ENCODE measurements around the gene AUTS2. TPM values are rescaled to one million over a fixed set of nuclear protein-coding genes. Genes with fewer than 3 reads are reported as not detected.

The AUTS2 gene
- polyA plus RNA-seq, 1 donor from 2014 or later = 97.3 TPM

GRCh38 chr7:70793060-70793459 lies 1194.8 kb downstream of the AUTS2 start:
- Histone ChIP-seq H3K4me3 (ENCODE audit: low read length) (peak overlapping the region; percentile 46), H3K9ac (ENCODE audit: low read length) (peak overlapping the region; percentile 28), H3K36me3 (ENCODE audit: insufficient read depth, low read length) (peaks cover 17% of the 10 kb centered on the region), H3K79me2 (replicated peaks; ENCODE audit: insufficient read depth, low read length) (peaks cover 18% of the 10 kb centered on the region), H3K9me3 (ENCODE audit: low read length) (no peaks in the 10 kb centered on the region), H4K20me1 (ENCODE audit: insufficient read depth) (peaks cover 38% of the 10 kb centered on the region), H3K27me3 (ENCODE audit: insufficient read depth, low read depth, low read length) (no peaks in the 10 kb centered on the region), H3K9me2 (ENCODE audit: insufficient read depth, low read length) (no peaks in the 10 kb centered on the region), H3K27ac (ENCODE audit: low read length) (peak overlapping the region; percentile 64), H2AFZ (ENCODE audit: low read depth, low read length) (no peak overlapping the region), H3K4me2 (ENCODE audit: low read length) (no peak overlapping the region), H3F3A (ENCODE audit: insufficient read depth, low read length, poor library complexity, severe bottlenecking) (peaks cover 6% of the 10 kb centered on the region)
- TF ChIP-seq MXI1 (conservative IDR thresholded peaks at IDR 0.05; ENCODE audit: poor library complexity, severe bottlenecking) (no peak), REST (IDR thresholded peaks at IDR 0.05; ENCODE audit: borderline replicate concordance) (no peak), RAD21 (conservative IDR thresholded peaks at IDR 0.05) (no peak), TAF1 (IDR thresholded peaks at IDR 0.05; ENCODE audit: low read depth) (no peak), EZH2 (IDR thresholded peaks at IDR 0.05; ENCODE audit: borderline replicate concordance, insufficient read depth, low read length, poor library complexity, severe bottlenecking) (no peak), SMC3 (conservative IDR thresholded peaks at IDR 0.05; ENCODE audit: poor library complexity) (no peak), EP300 (conservative IDR thresholded peaks at IDR 0.05; ENCODE audit: poor library complexity, severe bottlenecking) (no peak), POLR2AphosphoS5 (IDR thresholded peaks at IDR 0.05) (no peak)
- TF ChIP-seq, protein P1, sequence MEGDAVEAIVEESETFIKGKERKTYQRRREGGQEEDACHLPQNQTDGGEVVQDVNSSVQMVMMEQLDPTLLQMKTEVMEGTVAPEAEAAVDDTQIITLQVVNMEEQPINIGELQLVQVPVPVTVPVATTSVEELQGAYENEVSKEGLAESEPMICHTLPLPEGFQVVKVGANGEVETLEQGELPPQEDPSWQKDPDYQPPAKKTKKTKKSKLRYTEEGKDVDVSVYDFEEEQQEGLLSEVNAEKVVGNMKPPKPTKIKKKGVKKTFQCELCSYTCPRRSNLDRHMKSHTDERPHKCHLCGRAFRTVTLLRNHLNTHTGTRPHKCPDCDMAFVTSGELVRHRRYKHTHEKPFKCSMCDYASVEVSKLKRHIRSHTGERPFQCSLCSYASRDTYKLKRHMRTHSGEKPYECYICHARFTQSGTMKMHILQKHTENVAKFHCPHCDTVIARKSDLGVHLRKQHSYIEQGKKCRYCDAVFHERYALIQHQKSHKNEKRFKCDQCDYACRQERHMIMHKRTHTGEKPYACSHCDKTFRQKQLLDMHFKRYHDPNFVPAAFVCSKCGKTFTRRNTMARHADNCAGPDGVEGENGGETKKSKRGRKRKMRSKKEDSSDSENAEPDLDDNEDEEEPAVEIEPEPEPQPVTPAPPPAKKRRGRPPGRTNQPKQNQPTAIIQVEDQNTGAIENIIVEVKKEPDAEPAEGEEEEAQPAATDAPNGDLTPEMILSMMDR (IDR thresholded peaks at IDR 0.05; ENCODE audit: poor library complexity, severe bottlenecking) = no peak

GRCh38 chr7:70793821-70794220 lies 1195.5 kb downstream of the AUTS2 start:
- peak overlapping the region; percentile 46 for H3K4me3 ChIP-seq (ENCODE audit: low read length)
- peaks cover 16% of the 10 kb centered on the region for H3K36me3 ChIP-seq (ENCODE audit: insufficient read depth, low read length)
- TF ChIP-seq, protein P1 (IDR thresholded peaks at IDR 0.05; ENCODE audit: poor library complexity, severe bottlenecking) = no peak
- TF ChIP-seq TAF1 (IDR thresholded peaks at IDR 0.05; ENCODE audit: low read depth) = no peak
- TF ChIP-seq MXI1 (conservative IDR thresholded peaks at IDR 0.05; ENCODE audit: poor library complexity, severe bottlenecking) = no peak
- peak; percentile 29 for TF ChIP-seq POLR2AphosphoS5 (IDR thresholded peaks at IDR 0.05)
- TF ChIP-seq EP300 (conservative IDR thresholded peaks at IDR 0.05; ENCODE audit: poor library complexity, severe bottlenecking) = peak; percentile 63
- TF ChIP-seq RAD21 (conservative IDR thresholded peaks at IDR 0.05) = no peak
- TF ChIP-seq EZH2 (IDR thresholded peaks at IDR 0.05; ENCODE audit: borderline replicate concordance, insufficient read depth, low read length, poor library complexity, severe bottlenecking) = no peak
- TF ChIP-seq REST (IDR thresholded peaks at IDR 0.05; ENCODE audit: borderline replicate concordance) = peak; percentile 63
- no peak for TF ChIP-seq SMC3 (conservative IDR thresholded peaks at IDR 0.05; ENCODE audit: poor library complexity)
- peaks cover 40% of the 10 kb centered on the region for H4K20me1 ChIP-seq (ENCODE audit: insufficient read depth)
- no peaks in the 10 kb centered on the region for H3K9me3 ChIP-seq (ENCODE audit: low read length)
- H3K9me2 ChIP-seq (ENCODE audit: insufficient read depth, low read length) = no peaks in the 10 kb centered on the region
- peak overlapping the region; percentile 64 for H3K27ac ChIP-seq (ENCODE audit: low read length)
- H3K9ac ChIP-seq (ENCODE audit: low read length) = peak overlapping the region; percentile 28
- H3F3A ChIP-seq (ENCODE audit: insufficient read depth, low read length, poor library complexity, severe bottlenecking) = peaks cover 6% of the 10 kb centered on the region
- H3K27me3 ChIP-seq (ENCODE audit: insufficient read depth, low read depth, low read length) = no peaks in the 10 kb centered on the region
- peak overlapping the region; percentile 36 for H3K4me2 ChIP-seq (ENCODE audit: low read length)
- no peak overlapping the region for H2AFZ ChIP-seq (ENCODE audit: low read depth, low read length)
- H3K79me2 ChIP-seq (replicated peaks; ENCODE audit: insufficient read depth, low read length) = peaks cover 18% of the 10 kb centered on the region
